ENCODE measurements around the gene YKT6.

- no peak for TF ChIP-seq POLR2AphosphoS5 (IDR thresholded peaks at IDR 0.05; ENCODE audit: low read depth, low read length)
- TF ChIP-seq TEAD4 (IDR thresholded peaks at IDR 0.05; ENCODE audit: low read depth, low read length) = no peak
- no peak for TF ChIP-seq CTCF (IDR thresholded peaks at IDR 0.05; ENCODE audit: control extremely low read depth in 1 of 3, insufficient read depth in 1 of 3, low read depth in 1 of 3, low read length in 3 of 3)
- TF ChIP-seq CHD1 (IDR thresholded peaks at IDR 0.05; ENCODE audit: low read depth, low read length) = no peak
- TF ChIP-seq RNF2 (IDR thresholded peaks at IDR 0.05; ENCODE audit: borderline replicate concordance, low read depth, low read length, missing control alignments, poor library complexity, severe bottlenecking) = no peak
- no peak for TF ChIP-seq RAD21 (IDR thresholded peaks at IDR 0.05 in 1 of 2, conservative IDR thresholded peaks at IDR 0.05 in 1 of 2; ENCODE audit: low read depth in 2 of 2, low read length in 2 of 2)
- TF ChIP-seq POLR2A (IDR thresholded peaks at IDR 0.05; ENCODE audit: control extremely low read depth in 1 of 2, low read depth in 2 of 2, low read length in 2 of 2) = no peak
Observed at GRCh38 chr7:44185729-44186128, 15.0 kb upstream of the YKT6 start.

Measured in H1 (cell line).